Measurements from ENCODE around the gene H2AZ2.
"Not testable (repeated sequence)": the region's sequence is repeated elsewhere in the genome, so short reads cannot be mapped to it uniquely, and the experiment has no call there.

The H2AZ2 gene

GRCh38 chr7:44870336-44870735 is 22.4 kb upstream of the H2AZ2 start:
- DNase-seq: not testable (repeated sequence)

DNA sequence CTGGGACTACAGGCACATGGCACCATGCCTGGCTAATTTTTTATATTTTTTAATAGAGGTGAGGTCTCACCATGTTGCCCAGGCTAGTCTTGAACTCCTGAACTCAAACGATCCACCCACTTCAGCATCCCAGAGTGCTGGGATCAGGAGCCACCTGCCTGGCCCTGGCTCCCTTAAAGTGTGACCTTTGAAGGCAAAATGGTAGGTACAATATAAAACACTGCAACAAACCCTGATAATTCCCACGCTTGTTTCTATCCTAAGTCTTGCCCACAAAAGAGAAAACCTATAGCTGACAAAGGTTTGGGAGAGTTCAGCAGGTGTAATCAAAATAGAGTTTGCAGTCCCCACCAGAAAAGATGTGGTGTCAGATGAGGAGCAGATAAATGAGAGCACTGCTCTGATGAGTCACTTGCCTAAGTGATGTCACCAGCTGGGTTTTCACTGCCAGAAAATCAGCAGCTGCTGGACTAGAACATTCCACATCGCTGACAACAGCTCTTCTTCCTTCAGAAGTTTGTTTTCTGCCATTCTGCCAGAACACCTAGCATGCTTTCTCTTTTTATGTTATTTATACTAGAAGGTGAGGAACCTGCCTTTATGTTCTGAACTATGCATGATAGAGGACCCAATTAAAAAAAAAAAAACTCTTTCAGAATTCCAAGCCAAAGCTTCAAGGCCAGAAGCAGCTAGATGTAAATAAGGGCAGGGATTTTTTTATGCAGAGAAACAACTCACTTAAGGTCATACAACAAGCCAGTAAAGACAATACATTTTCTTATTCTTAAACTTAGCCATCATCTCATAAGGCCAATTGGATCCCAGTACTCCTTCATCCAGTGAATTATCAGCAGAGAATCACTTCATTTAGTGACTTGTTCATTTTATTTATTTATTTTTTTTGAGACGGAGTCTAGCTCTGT is 19.4 kb upstream of the H2AZ2 start:
- no peak for DNase-seq

DNA sequence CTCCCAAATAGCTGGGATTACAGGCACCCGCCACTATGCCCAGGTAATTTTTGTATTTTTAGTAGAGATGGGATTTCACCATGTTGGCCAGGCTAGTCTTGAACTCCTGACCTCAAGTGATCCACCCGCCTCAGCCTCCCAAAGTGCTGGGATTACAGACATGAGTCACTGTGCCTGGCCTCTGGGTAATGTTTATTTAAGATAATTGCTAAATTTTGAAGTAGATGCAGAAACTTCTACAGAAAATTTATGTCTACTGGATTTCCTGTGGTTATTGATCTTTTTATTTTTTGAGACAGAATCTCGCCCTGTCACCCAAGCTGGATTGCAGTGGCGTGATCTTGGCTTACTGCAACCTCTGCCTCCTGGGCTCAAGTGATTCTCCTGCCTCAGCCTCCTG is 14.1 kb upstream of the H2AZ2 start:
- DNase-seq: not testable (repeated sequence)

GRCh38 chr7:44858161-44858560 is 10.3 kb upstream of the H2AZ2 start:
- no peak for DNase-seq

- no peak for DNase-seq
These were observed 6.9 kb upstream of the H2AZ2 start for GRCh38 chr7:44854644-44855364.

GRCh38 chr7:44853391-44853790 is 5.5 kb upstream of the H2AZ2 start:
- DNase-seq: no peak

DNA sequence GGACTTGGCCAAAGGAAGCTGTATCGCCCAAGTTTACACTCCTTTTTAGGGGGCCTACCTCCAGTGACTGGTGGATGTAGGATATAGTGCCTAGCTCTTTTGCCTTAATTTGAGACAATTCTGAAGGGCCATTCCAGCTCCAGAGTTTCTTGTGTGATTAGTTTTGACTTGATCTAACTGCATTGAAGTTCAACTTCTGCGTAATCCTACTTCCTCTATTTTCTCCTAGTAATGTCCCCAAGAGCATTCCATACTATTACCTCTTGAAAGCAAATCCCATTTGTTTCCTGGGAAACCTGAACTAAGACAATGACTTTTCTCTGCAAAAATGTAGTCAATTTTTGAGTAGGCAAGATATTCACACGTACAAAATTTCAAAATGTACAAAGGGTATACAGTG is 4.7 kb upstream of the H2AZ2 start:
- no peak for DNase-seq

GRCh38 chr7:44849885-44850544 is 2.1 kb upstream of the H2AZ2 start:
- no peak for DNase-seq

- DNase-seq: no peak
These were observed 1.5 kb upstream of the H2AZ2 start for GRCh38 chr7:44849259-44849884.

- peak; percentile 90 to 91 for DNase-seq
These were observed 373 bp downstream of the H2AZ2 start for GRCh38 chr7:44847509-44847919.

DNA sequence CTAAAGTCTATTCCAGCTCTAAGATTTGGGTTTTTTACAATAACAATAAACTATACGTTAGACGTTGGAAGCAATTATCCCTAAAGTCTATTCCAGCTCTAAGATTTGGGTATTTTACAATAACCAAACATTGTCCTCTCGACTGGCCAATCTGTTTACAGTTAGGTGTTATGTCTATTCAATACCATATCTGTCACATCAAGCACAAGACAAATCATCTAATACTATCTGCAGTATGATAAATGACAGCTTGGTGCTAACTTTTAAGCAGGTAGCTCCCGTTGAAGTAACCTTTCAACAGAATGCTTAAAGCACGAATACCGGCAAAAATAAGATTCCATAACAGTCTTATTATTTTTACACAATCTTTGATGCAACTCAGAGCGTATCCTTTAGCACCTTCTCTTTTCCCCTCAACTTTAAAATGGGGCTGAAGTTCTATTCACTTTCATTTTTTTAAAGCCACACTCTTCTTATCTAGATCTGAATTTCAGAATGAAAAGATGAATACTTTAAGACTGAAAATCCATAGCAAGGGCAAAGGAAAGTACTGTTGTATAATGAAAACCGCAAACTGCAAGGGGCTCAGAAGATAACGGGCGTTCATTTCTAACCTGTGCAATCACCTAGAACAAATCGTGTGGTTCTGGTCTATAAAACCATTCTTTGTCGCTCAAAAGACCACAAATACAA is 925 bp downstream of the H2AZ2 start:
- DNase-seq: no peak

- DNase-seq: peak; percentile 27 to 47
These were observed 1.5 kb downstream of the H2AZ2 start for GRCh38 chr7:44846390-44846789.

GRCh38 chr7:44845451-44845850 is 2.4 kb downstream of the H2AZ2 start:
- no peak for DNase-seq

- not testable (repeated sequence) for DNase-seq
These were observed 4.4 kb downstream of the H2AZ2 start for GRCh38 chr7:44843440-44843839.

DNA sequence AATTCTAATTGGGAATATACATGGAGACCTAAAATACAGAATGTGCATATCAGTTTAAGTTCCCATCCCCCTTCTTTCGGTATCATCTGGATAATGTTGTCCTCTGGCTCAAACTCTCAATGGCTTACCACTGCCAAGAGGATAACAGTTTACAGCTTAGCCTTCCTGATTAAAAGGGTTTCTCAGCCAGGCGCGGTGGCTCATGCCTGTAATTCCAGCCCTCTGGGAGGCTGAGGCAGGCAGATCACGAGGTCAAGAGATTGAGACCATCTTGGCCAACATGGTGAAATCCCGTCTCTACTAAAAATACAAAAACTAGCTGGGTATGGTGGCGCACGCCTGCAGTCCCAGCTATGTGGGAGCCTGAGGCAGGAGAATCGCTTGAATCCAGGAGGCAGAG is 5.2 kb downstream of the H2AZ2 start:
- DNase-seq: not testable (repeated sequence)

GRCh38 chr7:44838751-44839150 is 9.1 kb downstream of the H2AZ2 start:
- no peak for DNase-seq

DNA sequence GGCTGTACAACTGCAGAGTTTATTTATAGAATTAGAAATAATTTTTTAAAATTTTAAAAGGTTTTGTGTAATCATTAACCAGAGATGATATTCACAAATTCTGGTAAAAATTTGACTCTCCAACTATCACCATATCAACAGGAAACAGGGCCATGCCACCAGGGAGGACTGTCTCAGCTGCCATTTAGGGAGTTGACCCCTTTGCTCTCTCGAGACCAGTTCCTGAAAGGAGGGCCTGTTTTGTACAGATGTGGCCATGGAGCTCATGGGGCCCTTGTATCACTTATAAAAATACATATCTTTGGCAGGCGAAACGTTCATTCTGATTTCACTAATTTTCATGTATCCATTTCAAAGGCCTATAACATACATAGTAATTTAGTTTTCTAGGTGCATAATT is 20.3 kb downstream of the H2AZ2 start:
- DNase-seq: no peak

DNA sequence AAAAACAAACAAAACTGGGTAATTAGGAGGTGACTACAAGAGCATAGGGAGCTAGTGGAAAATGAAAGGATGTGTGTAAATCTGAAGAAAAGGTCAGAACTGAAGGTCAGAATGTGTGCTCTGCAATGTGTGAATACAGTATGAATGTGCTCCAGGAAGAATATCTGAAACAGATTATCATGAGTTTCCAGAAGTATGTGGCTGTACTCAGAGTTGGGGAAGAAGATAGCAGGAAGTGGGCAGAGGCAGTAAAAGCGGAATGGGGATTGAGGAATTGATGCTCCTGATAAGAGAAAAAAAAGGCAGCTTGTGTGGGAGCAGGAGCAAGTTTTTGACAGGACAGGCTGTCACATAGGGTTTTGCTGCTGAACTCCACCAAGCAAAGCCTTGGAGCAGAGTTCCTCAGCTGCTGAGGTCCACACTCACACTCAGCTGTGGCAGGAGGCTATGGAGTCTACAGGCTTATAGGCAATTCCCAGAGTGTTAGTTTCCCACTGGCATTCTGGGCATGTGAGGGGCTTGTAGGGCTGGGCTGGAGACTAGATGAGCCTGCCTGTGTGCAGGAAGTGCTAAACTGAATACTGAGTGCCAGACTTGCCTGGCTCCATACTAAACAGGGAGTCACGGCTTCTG is 22.9 kb downstream of the H2AZ2 start:
- no peak for DNase-seq

DNA sequence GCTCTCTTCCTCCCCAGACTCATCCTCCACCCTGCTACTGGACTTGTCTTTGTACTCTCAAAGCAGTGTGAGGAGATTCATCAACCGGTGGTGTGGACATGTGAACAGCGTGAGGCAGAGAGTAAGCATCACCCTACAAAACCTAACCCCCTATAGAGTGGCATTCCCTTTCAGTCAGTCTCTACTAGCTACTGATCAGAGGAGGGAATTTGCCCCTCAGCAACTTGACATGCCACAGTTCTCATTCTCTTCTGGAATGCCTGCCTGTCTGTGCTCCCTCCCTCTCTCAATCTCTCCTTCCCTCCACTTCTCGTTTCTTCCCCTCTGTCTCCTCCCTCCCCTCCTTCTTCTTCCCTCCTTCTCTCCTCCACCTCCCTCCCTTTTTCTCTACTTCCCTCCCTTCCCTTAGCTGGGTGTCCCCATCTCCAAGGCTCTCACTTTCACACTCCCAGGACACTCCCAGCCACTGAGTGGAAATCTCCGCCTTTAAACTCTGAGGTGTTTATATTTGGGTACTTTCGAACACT is 24.6 kb downstream of the H2AZ2 start:
- DNase-seq: no peak

DNA sequence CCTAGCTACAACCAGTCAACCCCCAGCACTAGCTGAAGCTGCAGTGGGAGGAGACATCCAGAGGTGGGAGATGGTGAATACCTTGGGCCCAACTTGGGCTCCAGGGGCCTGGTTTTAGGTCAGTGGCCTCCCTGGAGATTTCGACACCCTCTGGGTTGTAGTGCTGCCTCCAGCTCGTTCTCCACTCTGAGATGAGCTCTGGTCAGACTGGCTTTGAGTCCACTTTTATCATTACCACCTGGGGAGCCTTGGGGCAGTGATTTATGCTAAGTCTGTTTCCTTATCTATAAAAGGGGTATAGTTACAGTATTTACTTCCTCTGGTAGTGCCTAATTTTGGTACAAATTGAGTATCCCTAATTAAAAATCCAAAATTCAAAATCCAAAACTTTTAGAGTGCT is 28.6 kb downstream of the H2AZ2 start:
- DNase-seq: no peak

DNA sequence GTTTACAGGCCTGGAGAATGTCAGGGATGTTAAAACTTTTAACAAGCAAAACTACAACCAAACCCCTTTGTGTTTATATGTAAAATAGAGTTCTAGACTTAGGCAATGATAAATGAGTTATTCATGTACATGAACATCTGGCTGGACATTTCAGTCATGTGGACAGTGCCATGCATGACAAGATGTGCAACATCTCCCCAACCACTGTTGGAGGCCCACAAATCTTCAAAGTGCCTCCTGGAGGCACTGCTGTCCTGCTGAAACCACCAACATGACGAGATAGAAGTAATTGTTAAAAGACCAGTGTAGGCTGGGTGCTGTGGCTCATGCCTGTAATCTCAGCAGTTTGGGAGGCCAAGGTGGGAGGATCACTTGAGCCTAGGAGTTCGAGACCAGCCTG is 33.0 kb downstream of the H2AZ2 start:
- no peak for DNase-seq

DNA sequence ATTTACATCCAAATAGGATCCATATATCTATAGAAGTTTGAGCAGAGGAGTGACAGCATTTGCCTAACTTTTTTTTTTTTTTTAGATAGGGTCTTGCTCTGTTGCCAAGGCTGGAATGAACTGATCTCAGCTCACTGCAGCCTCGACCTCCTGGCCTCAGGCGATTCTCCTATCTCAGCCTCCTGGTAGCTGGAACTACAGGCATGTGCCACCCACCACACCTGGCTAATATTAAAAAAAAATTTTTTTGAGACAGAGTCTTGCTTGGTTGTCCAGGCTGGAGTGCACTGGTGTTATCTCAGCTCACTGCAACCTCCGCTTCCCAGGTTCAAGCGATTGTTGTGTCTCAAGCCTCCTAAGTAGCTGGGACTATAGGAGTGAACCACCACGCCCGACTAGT is 36.3 kb downstream of the H2AZ2 start:
- DNase-seq: no peak

All from CD4-positive, alpha-beta T cell treated with Interleukin-4 for 1 hour (primary cell).